GM19468 (cell line): ENCODE results near the gene SCLT1.

Experiments
- ATAC-seq: cut with Tn5 transposase; IDR thresholded peaks from one replicate; pipeline ENCODE4 v1.9.1; 2021; ENCODE audit warnings: mild to moderate bottlenecking, moderate library complexity, moderate number of reproducible peaks; ENCODE audit not compliant: unreplicated experiment; ENCODE audit errors: extremely low read depth

SCLT1 gene

GRCh38 chr4:128880662-128881061 lies 212.7 kb downstream of the SCLT1 start:
- no peak for ATAC-seq

GRCh38 chr4:128879971-128880370 lies 213.4 kb downstream of the SCLT1 start:
- ATAC-seq: no peak

- ATAC-seq: no peak
Measured at GRCh38 chr4:128879283-128879682, 214.1 kb downstream of the SCLT1 start.

- ATAC-seq: no peak
Measured at GRCh38 chr4:128877934-128878333, 215.4 kb downstream of the SCLT1 start.

- ATAC-seq: no peak
Measured at GRCh38 chr4:128876200-128876599, 217.1 kb downstream of the SCLT1 start.

- ATAC-seq: no peak
Measured at GRCh38 chr4:128871948-128872347, 221.4 kb downstream of the SCLT1 start.

GRCh38 chr4:128869776-128870509 lies 223.4 kb downstream of the SCLT1 start:
- ATAC-seq: no peak

- ATAC-seq: no peak
Measured at GRCh38 chr4:128868758-128869157, 224.6 kb downstream of the SCLT1 start.

- ATAC-seq: no peak
Measured at GRCh38 chr4:128866691-128867090, 226.6 kb downstream of the SCLT1 start.

- no peak for ATAC-seq
Measured at GRCh38 chr4:128866269-128866668, 227.1 kb downstream of the SCLT1 start.

GRCh38 chr4:128865132-128865531 lies 228.2 kb downstream of the SCLT1 start:
- ATAC-seq: no peak

- no peak for ATAC-seq
Measured at GRCh38 chr4:128863312-128864075, 229.8 kb downstream of the SCLT1 start.

- ATAC-seq: no peak
Measured at GRCh38 chr4:128862608-128863311, 230.6 kb downstream of the SCLT1 start.

- ATAC-seq: no peak
Measured at GRCh38 chr4:128861856-128862518, 231.4 kb downstream of the SCLT1 start.

GRCh38 chr4:128859887-128860677 lies 233.3 kb downstream of the SCLT1 start:
- no peak for ATAC-seq

- ATAC-seq: no peak
Measured at GRCh38 chr4:128858879-128859671, 234.3 kb downstream of the SCLT1 start.

GRCh38 chr4:128856246-128856645 lies 237.1 kb downstream of the SCLT1 start:
- no peak for ATAC-seq

- no peak for ATAC-seq
Measured at GRCh38 chr4:128855621-128856020, 237.7 kb downstream of the SCLT1 start.

- ATAC-seq: peak; percentile 38
Measured at GRCh38 chr4:128854433-128854832, 238.9 kb downstream of the SCLT1 start.
